ENCODE measurements around the gene NDST1.

DNA sequence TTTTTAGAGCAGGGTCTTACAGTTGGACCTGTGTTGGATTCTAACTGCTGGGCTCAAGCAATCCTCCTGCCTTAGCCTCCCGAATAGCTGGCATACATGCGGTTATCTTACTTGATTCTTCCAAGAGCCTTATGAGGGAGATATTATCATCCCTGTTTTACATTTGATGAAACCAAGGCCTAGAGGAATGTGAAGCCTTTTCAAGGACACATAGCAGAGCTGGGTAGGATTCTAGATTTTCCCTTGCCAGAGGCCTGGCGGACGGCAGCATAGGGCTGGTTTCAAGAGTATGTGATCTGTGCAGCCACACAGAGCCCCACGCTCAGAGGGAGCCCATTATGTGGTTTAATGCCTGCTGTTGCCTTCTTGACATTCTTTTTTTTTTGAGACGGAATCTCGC is 24.2 kb downstream of the NDST1 start:
- TF ChIP-seq, protein P1, sequence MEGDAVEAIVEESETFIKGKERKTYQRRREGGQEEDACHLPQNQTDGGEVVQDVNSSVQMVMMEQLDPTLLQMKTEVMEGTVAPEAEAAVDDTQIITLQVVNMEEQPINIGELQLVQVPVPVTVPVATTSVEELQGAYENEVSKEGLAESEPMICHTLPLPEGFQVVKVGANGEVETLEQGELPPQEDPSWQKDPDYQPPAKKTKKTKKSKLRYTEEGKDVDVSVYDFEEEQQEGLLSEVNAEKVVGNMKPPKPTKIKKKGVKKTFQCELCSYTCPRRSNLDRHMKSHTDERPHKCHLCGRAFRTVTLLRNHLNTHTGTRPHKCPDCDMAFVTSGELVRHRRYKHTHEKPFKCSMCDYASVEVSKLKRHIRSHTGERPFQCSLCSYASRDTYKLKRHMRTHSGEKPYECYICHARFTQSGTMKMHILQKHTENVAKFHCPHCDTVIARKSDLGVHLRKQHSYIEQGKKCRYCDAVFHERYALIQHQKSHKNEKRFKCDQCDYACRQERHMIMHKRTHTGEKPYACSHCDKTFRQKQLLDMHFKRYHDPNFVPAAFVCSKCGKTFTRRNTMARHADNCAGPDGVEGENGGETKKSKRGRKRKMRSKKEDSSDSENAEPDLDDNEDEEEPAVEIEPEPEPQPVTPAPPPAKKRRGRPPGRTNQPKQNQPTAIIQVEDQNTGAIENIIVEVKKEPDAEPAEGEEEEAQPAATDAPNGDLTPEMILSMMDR (IDR thresholded peaks at IDR 0.05), result no peak
- no peak for TF ChIP-seq POLR2A (IDR thresholded peaks at IDR 0.05)
